Stimulated activated CD4-positive, alpha-beta T cell treated with anti-CD3 and anti-CD28 coated beads, Interleukin-2, amount 100 ng/mL, for 24 hours (primary cell): Measurements from ENCODE around the gene SEPHS1.
"Not testable (repeated sequence)": the region's sequence is repeated elsewhere in the genome, so short reads cannot be mapped to it uniquely, and the experiment has no call there.

ENCODE experiments used
- DNase-seq, 2 donors: peaks; one replicate each; pipeline ENCODE4 v3.0.0-alpha.2; 2020

SEPHS1 gene

GRCh38 chr10:13360587-13360986 is 12.5 kb upstream of the SEPHS1 start:
- no peak for DNase-seq

GRCh38 chr10:13356392-13356791 is 8.3 kb upstream of the SEPHS1 start:
- DNase-seq, result no peak

- DNase-seq, result no peak
These were observed 6.7 kb upstream of the SEPHS1 start for GRCh38 chr10:13354783-13355182.

GRCh38 chr10:13352519-13352918 is 4.4 kb upstream of the SEPHS1 start:
- no peak for DNase-seq

GRCh38 chr10:13351340-13351915 is 3.3 kb upstream of the SEPHS1 start:
- peak; percentile 17 to 22 for DNase-seq

- peak; percentile 29 to 49 for DNase-seq
These were observed 1.6 kb upstream of the SEPHS1 start for GRCh38 chr10:13349463-13350274.

GRCh38 chr10:13347500-13348156 is 465 bp downstream of the SEPHS1 start:
- peak; percentile 81 to 83 for DNase-seq

GRCh38 chr10:13347043-13347499 is 1.0 kb downstream of the SEPHS1 start:
- DNase-seq, result peak in 1 of 2 donors; percentile 43

- no peak for DNase-seq
These were observed 1.6 kb downstream of the SEPHS1 start for GRCh38 chr10:13346283-13347042.

- DNase-seq, result peak; percentile 11 to 27
These were observed 7.3 kb downstream of the SEPHS1 start for GRCh38 chr10:13340626-13341376.

- DNase-seq, result no peak
These were observed 8.0 kb downstream of the SEPHS1 start for GRCh38 chr10:13340068-13340467.

- no peak for DNase-seq
These were observed 9.5 kb downstream of the SEPHS1 start for GRCh38 chr10:13338390-13339110.

- no peak for DNase-seq
These were observed 10.3 kb downstream of the SEPHS1 start for GRCh38 chr10:13337827-13338196.

GRCh38 chr10:13337128-13337826 is 10.8 kb downstream of the SEPHS1 start:
- no peak for DNase-seq

- no peak for DNase-seq
These were observed 12.2 kb downstream of the SEPHS1 start for GRCh38 chr10:13335881-13336280.

GRCh38 chr10:13334556-13334955 is 13.5 kb downstream of the SEPHS1 start:
- DNase-seq, result no peak

- no peak for DNase-seq
These were observed 16.4 kb downstream of the SEPHS1 start for GRCh38 chr10:13331646-13332045.

- DNase-seq, result not testable (repeated sequence)
These were observed 17.1 kb downstream of the SEPHS1 start for GRCh38 chr10:13330980-13331379.

- DNase-seq, result no peak
These were observed 18.5 kb downstream of the SEPHS1 start for GRCh38 chr10:13329565-13329964.

- no peak for DNase-seq
These were observed 19.5 kb downstream of the SEPHS1 start for GRCh38 chr10:13328613-13329012.

GRCh38 chr10:13328126-13328525 is 20.0 kb downstream of the SEPHS1 start:
- no peak for DNase-seq
